K562 (cell line): ENCODE measurements around the gene NT5C1A. TPM values are rescaled to one million over a fixed set of nuclear protein-coding genes. Genes with fewer than 3 reads are reported as not detected.

Source experiments
- CREM ChIP-seq: IDR thresholded peaks from 2 replicates; pipeline ENCODE4 v1.6.1; 2014; ENCODE audit warnings: antibody characterized with exemption, low read depth
- ETV5 ChIP-seq: sonication (generic); formaldehyde crosslinking; IDR thresholded peaks from 2 replicates; pipeline ENCODE4 v1.4.0; 2020; ENCODE audit warnings: low read depth, mild to moderate bottlenecking, missing genetic modification reagents
- FIP1L1 ChIP-seq: fragments of 200-400 bp; formaldehyde crosslinking; IDR thresholded peaks from 2 replicates; pipeline ENCODE4 v1.6.1; 2018; ENCODE audit warnings: mild to moderate bottlenecking, low read depth, low read length; ENCODE audit not compliant: poor library complexity, severe bottlenecking
- FOS ChIP-seq: IDR thresholded peaks from 3 replicates; pipeline ENCODE4 v1.6.1; 2011; ENCODE audit not compliant: insufficient read length; ENCODE audit errors: extremely low read depth
- GABPB1 ChIP-seq: sonication (generic); formaldehyde crosslinking; IDR thresholded peaks from 2 replicates; pipeline ENCODE4 v1.8.0; 2022; ENCODE audit warnings: mild to moderate bottlenecking, missing genetic modification reagents
- GTF2E2 ChIP-seq: fragments of 200-800 bp; sonication (Bioruptor generic); IDR thresholded peaks from 2 replicates; pipeline ENCODE4 v1.6.1; 2016; ENCODE audit warnings: missing genetic modification characterization, missing compliant biosample characterization
- HDAC1 ChIP-seq, 2 experiments: fragments of 450-650 bp; IDR thresholded peaks; 2 replicates each; pipeline ENCODE4 v1.6.1; 2016 to 2017; ENCODE audit warnings: inconsistent platforms in 1 of 2, mild to moderate bottlenecking in 1 of 2, moderate library complexity in 1 of 2
- ID3 ChIP-seq, 2 experiments: fragments of 250-450 bp in 1 of 2; fragments of 450-650 bp in 1 of 2; sonication (Bioruptor Pico) in 1 of 2; IDR thresholded peaks; 2 replicates each; pipeline versions ENCODE4 v1.6.1 to v1.8.0; 2016 to 2021; ENCODE audit warnings: mild to moderate bottlenecking in 2 of 2, moderate library complexity in 2 of 2, missing compliant biosample characterization in 1 of 2, missing genetic modification characterization in 1 of 2
- MAX ChIP-seq: sonication (generic); formaldehyde crosslinking; IDR thresholded peaks from 2 replicates; pipeline ENCODE4 v1.9.0; 2022; ENCODE audit warnings: mild to moderate bottlenecking, missing genetic modification reagents
- MAZ ChIP-seq, 2 experiments: fragments of 450-650 bp in 1 of 2; sonication (generic) in 1 of 2; formaldehyde crosslinking; IDR thresholded peaks in 1 of 2; conservative IDR thresholded peaks in 1 of 2; 2 replicates each; pipeline versions ENCODE4 v1.4.0 to v1.5.0; 2020; ENCODE audit warnings: mild to moderate bottlenecking in 1 of 2, missing genetic modification reagents in 1 of 2
- MEF2D ChIP-seq: conservative IDR thresholded peaks from 2 replicates; pipeline ENCODE4 v1.6.1; 2016; ENCODE audit warnings: low read depth, missing genetic modification characterization, missing compliant biosample characterization
- NFRKB ChIP-seq: fragments of 450-650 bp; IDR thresholded peaks from 2 replicates; pipeline ENCODE4 v1.6.1; 2016; ENCODE audit warnings: low read depth
- POLR2A ChIP-seq: fragments of 450-650 bp; conservative IDR thresholded peaks from 2 replicates; pipeline ENCODE4 v1.6.1; 2016
- POLR3G ChIP-seq: IDR thresholded peaks from 2 replicates; pipeline ENCODE4 v1.6.1; 2011; ENCODE audit not compliant: insufficient read length, insufficient replicate concordance; ENCODE audit errors: extremely low read depth
- POU5F1 ChIP-seq: fragments of 150-350 bp; IDR thresholded peaks from 2 replicates; pipeline ENCODE4 v1.6.1; 2014; ENCODE audit warnings: borderline replicate concordance, low read length, low read depth, mild to moderate bottlenecking; ENCODE audit not compliant: partially characterized antibody
- RFX7 ChIP-seq: fragments of 250-450 bp; sonication (Bioruptor Pico); IDR thresholded peaks from 2 replicates; pipeline ENCODE4 v1.5.1; 2021; ENCODE audit warnings: mild to moderate bottlenecking
- SP2 ChIP-seq: IDR thresholded peaks from 2 replicates; pipeline ENCODE4 v1.6.1; 2011; ENCODE audit warnings: mild to moderate bottlenecking, low read depth, low read length, moderate library complexity; ENCODE audit not compliant: poor library complexity, severe bottlenecking; ENCODE audit errors: extremely low read depth
- TOE1 ChIP-seq, 2 experiments: fragments of 450-650 bp in 1 of 2; sonication (generic) in 1 of 2; formaldehyde crosslinking in 1 of 2; IDR thresholded peaks; 2 replicates each; pipeline versions ENCODE4 v1.7.1 to v1.8.0; 2016 to 2022; ENCODE audit warnings: borderline replicate concordance in 2 of 2, mild to moderate bottlenecking in 2 of 2, antibody characterized with exemption in 1 of 2, inconsistent platforms in 1 of 2, low read depth in 1 of 2, missing genetic modification reagents in 1 of 2, moderate library complexity in 1 of 2
- YY1 ChIP-seq, 3 experiments: IDR thresholded peaks; 2 replicates each; pipeline ENCODE4 v1.6.1; 2011; ENCODE audit warnings: low read length in 2 of 3, mild to moderate bottlenecking in 2 of 3, moderate library complexity in 2 of 3, borderline replicate concordance in 1 of 3, control low read depth in 1 of 3, low read depth in 1 of 3; ENCODE audit not compliant: insufficient read depth in 3 of 3, insufficient replicate concordance in 2 of 3, control insufficient read depth in 1 of 3, insufficient read length in 1 of 3; ENCODE audit errors: extremely low read depth in 1 of 3
- ZBTB12 ChIP-seq: fragments of 250-450 bp; sonication (Bioruptor Pico); IDR thresholded peaks from 2 replicates; pipeline ENCODE4 v1.4.0; 2020
- ZC3H4 ChIP-seq: sonication (generic); formaldehyde crosslinking; IDR thresholded peaks from 2 replicates; pipeline ENCODE4 v1.9.0; 2021; ENCODE audit warnings: missing genetic modification reagents, borderline replicate concordance
- ZNF121 ChIP-seq: sonication (generic); formaldehyde crosslinking; conservative IDR thresholded peaks from 2 replicates; pipeline ENCODE4 v1.8.0; 2022; ENCODE audit warnings: missing genetic modification reagents
- ZNF143 ChIP-seq: sonication (generic); formaldehyde crosslinking; IDR thresholded peaks from 2 replicates; pipeline ENCODE4 v1.9.0; 2022; ENCODE audit warnings: mild to moderate bottlenecking, missing genetic modification reagents
- ZNF174 ChIP-seq: fragments of 250-450 bp; sonication (Bioruptor Pico); IDR thresholded peaks from 2 replicates; pipeline ENCODE4 v1.4.0; 2020; ENCODE audit warnings: mild to moderate bottlenecking
- ZNF57 ChIP-seq: fragments of 450-650 bp; formaldehyde crosslinking; IDR thresholded peaks from 2 replicates; pipeline ENCODE4 v1.4.0; 2020; ENCODE audit warnings: mild to moderate bottlenecking, moderate library complexity
- polyA plus RNA-seq, 8 experiments: library from polyadenylated mRNA; depleted of rRNA in 4 of 8; stranded (reverse) in 5 of 8; unstranded in 3 of 8; fragments of >200 nt; fragmentation: Nextera tagmentation in 2 of 8; fragmentation: Illumina TruSeq in 1 of 8; extraction: Ambion mirVana in 2 of 8; extraction: Trizol in 1 of 8; gene quantifications; 2 replicates each; pipeline versions ENCODE4 v1.2.1 to v1.2.3, GENCODE V29; 2011 to 2014; ENCODE audit warnings: inconsistent platforms in 1 of 8, missing spikeins in 1 of 8
- total RNA-seq, 7 experiments: library from RNA; depleted of rRNA in 6 of 7; stranded (reverse); fragments of >200 nt in 6 of 7; fragmentation: Illumina TruSeq in 2 of 7; extraction: Trizol in 2 of 7; gene quantifications; 2 replicates each; pipeline versions ENCODE4 v1.2.1 to v1.2.3, GENCODE V29; 2011 to 2021; ENCODE audit warnings: low replicate concordance in 1 of 7

NT5C1A gene
- total and polyA plus RNA-seq, 9 of the 15 experiments (the other 6 are each of a cell fraction or from before 2014, with no cell fraction given) = not detected

GRCh38 chr1:39639305-39640130, 32.4 kb downstream of the NT5C1A start, which contains the start of gene HEYL (continued):
- TF ChIP-seq ZBTB12 (CRISPR knock-in tag) = peak; percentile 33; the same call in 1 of the 2 replicates
- no peak; a peak in 1 of 4 replicates for TF ChIP-seq HDAC1 (IDR thresholded peaks at IDR 0.05)
- no peak for TF ChIP-seq ZNF57 (CRISPR knock-in tag)
- TF ChIP-seq ZNF143 = no peak
- no peak for TF ChIP-seq FIP1L1
- TF ChIP-seq NFRKB = no peak
- peak; percentile 67 for TF ChIP-seq CREM
- no peak for TF ChIP-seq MEF2D (tag)
- no peak for TF ChIP-seq POLR3G
- TF ChIP-seq TOE1 (IDR thresholded peaks at IDR 0.05; ENCODE audit: borderline replicate concordance) = peak; percentile 52; the same call in 1 of the 2 replicates
- no peak for TF ChIP-seq TOE1 (CRISPR knock-in tag; IDR thresholded peaks at IDR 0.05; ENCODE audit: borderline replicate concordance, low read depth)
- no peak for TF ChIP-seq ZNF174 (CRISPR knock-in tag)
- no peak for TF ChIP-seq YY1 (IDR thresholded peaks at IDR 0.05; ENCODE audit: borderline replicate concordance in 1 of 3, control insufficient read depth in 1 of 3, extremely low read depth in 1 of 3, insufficient read depth in 3 of 3, insufficient read length in 1 of 3, insufficient replicate concordance in 2 of 3, low read depth in 1 of 3, low read length in 2 of 3)
- TF ChIP-seq POLR2A = 0 out of 2 replicates have a peak, but pooled peaks have one; percentile 35
- peak; percentile 42; the same call in 1 of the 2 replicates for TF ChIP-seq ZC3H4
- TF ChIP-seq GTF2E2 = no peak
- TF ChIP-seq POU5F1 = no peak
- TF ChIP-seq FOS = no peak
- 0 out of 2 replicates have a peak, but pooled peaks have one; percentile 62 for TF ChIP-seq ETV5 (CRISPR knock-in tag)
- TF ChIP-seq MAX = 0 out of 2 replicates have a peak, but pooled peaks have one; percentile 22
- TF ChIP-seq ZNF121 (CRISPR knock-in tag) = no peak
- TF ChIP-seq ID3 (CRISPR knock-in tag; IDR thresholded peaks at IDR 0.05) = no peak
- TF ChIP-seq ID3 (tag; IDR thresholded peaks at IDR 0.05) = peak; percentile 59; the same call in 1 of the 2 replicates
- no peak for TF ChIP-seq SP2
- peak; percentile 39 to 91; a peak in 3 of 4 replicates for TF ChIP-seq MAZ (CRISPR knock-in tag; conservative IDR thresholded peaks at IDR 0.05 in 1 of 2, IDR thresholded peaks at IDR 0.05 in 1 of 2)
- peak; percentile 73 for TF ChIP-seq GABPB1
- TF ChIP-seq RFX7 (CRISPR knock-in tag) = no peak
